Myocyte (in vitro differentiated cells): ENCODE data around the gene MCRIP2. TPM values are rescaled to one million over a fixed set of nuclear protein-coding genes. Genes with fewer than 3 reads are reported as not detected.

ENCODE experiments used
- DNase-seq: peaks from one replicate; pipeline ENCODE4 v3.0.0-alpha.2; 2012; ENCODE audit warnings: low read depth
- total RNA-seq: library from RNA; depleted of rRNA; stranded (reverse); fragments of >200 nt; gene quantifications from 2 replicates; pipeline ENCODE4 v1.2.3, GENCODE V29; 2014

Gene MCRIP2
- total RNA-seq, 1 donor from 2014 or later, result 61.2 TPM

DNA sequence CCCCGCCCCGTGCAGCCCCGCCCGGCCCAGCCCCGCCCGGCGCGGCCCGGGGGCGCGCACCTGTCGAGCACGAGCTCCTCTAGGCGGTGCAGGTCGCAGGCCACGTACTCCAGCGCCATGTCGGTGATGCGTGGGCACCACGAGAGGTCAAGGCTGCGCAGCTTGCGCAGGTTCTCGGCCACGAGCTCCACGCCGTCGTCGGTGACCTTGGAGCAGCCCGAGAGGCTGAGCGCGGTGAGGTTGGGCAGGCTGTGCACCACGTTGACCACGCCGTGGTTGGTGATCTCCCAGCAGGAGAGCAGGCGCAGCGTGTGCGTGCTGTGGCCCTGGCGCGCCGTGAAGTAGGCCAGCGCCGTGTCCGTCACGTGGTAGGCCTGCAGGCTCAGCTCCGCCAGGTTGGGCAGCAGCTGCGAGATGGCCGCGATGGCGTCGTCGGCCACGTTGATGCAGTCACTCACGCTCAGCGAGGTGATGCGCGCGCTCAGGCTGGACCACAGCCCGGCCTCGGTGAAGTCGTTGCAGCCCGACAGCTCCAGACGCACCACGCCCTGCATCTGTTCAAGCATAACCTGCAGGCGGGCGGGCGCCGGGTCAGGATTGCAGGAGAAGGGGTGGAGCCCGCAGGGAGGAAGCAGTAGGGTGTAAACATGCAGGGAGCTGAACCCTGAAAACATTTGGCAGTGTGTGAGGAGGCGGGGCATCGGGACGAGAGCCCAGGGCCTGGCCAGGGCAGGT is 53.9 kb downstream of the MCRIP2 start:
- DNase-seq, result no peak

Other genes starting within 250 kb of the MCRIP2 start
- 50.3 and 59.1 TPM in 2 replicates for gene NME4, start 244.6 kb upstream of the MCRIP2 start, total RNA-seq
- gene DECR2, start 239.9 kb upstream of the MCRIP2 start, total RNA-seq, result 27.1 and 28.6 TPM in 2 replicates
- 114 and 126 TPM in 2 replicates for gene RAB11FIP3, start 216.2 kb upstream of the MCRIP2 start, total RNA-seq
- gene CAPN15, start 114.1 kb upstream of the MCRIP2 start, total RNA-seq, result 81.8 and 141 TPM in 2 replicates
- gene PRR35, start 81.4 kb upstream of the MCRIP2 start, total RNA-seq, result 2.9 and 12.5 TPM in 2 replicates
- 0.05 and 1.2 TPM in 2 replicates for gene NHLRC4, start 74.8 kb upstream of the MCRIP2 start, total RNA-seq
- gene PIGQ, start 71.9 kb upstream of the MCRIP2 start, total RNA-seq, result 45.4 and 59.9 TPM in 2 replicates
- gene RAB40C, start 51.8 kb upstream of the MCRIP2 start, total RNA-seq, result 17.2 and 19.1 TPM in 2 replicates
- gene WFIKKN1, start 10.8 kb upstream of the MCRIP2 start, total RNA-seq, result 0.70 and 0.83 TPM in 2 replicates
- gene METTL26, start 5.5 kb upstream of the MCRIP2 start, total RNA-seq, result 83.6 and 83.7 TPM in 2 replicates
- gene WDR90, start 7.5 kb downstream of the MCRIP2 start, total RNA-seq, result 6.5 and 8.0 TPM in 2 replicates
- gene RHOT2, start 26.3 kb downstream of the MCRIP2 start, total RNA-seq, result 70.3 and 73.9 TPM in 2 replicates
- gene RHBDL1, start 33.8 kb downstream of the MCRIP2 start, total RNA-seq, result 1.5 and 1.6 TPM in 2 replicates
- gene STUB1, start 38.6 kb downstream of the MCRIP2 start, total RNA-seq, result 239 and 243 TPM in 2 replicates
- 74.5 and 77.7 TPM in 2 replicates for gene JMJD8, start 42.5 kb downstream of the MCRIP2 start, total RNA-seq
- gene WDR24, start 48.6 kb downstream of the MCRIP2 start, total RNA-seq, result 11.0 and 12.5 TPM in 2 replicates
- 0.21 and 0.51 TPM in 2 replicates for gene FBXL16, start 64.0 kb downstream of the MCRIP2 start, total RNA-seq
- gene METRN, start 73.3 kb downstream of the MCRIP2 start, total RNA-seq, result 105 and 172 TPM in 2 replicates
- 44.0 and 71.7 TPM in 2 replicates for gene ANTKMT, start 79.3 kb downstream of the MCRIP2 start, total RNA-seq
- gene CCDC78, start 84.6 kb downstream of the MCRIP2 start, total RNA-seq, result 5.9 and 6.0 TPM in 2 replicates
- gene HAGHL, start 85.3 kb downstream of the MCRIP2 start, total RNA-seq, result 32.6 and 38.5 TPM in 2 replicates
- 39.2 TPM in 2 replicates for gene CIAO3, start 99.2 kb downstream of the MCRIP2 start, total RNA-seq
- gene MSLN, start 118.9 kb downstream of the MCRIP2 start, total RNA-seq, result not detected in 2 replicates
- 31.0 and 41.3 TPM in 2 replicates for gene RPUSD1, start 146.6 kb downstream of the MCRIP2 start, total RNA-seq
- 7.5 and 10.0 TPM in 2 replicates for gene CHTF18, start 146.8 kb downstream of the MCRIP2 start, total RNA-seq
- not detected in 2 replicates for gene GNG13, start 158.9 kb downstream of the MCRIP2 start, total RNA-seq